ENCODE data around the gene LARGE2.

Gene LARGE2

GRCh38 chr11:45922425-45923082, at the start of gene LARGE2:
LARGE2 (plus strand) TSS chr11:45922656; CDS start chr11:45922883, 227 bp downstream.
- no peak for DNase-seq (ENCODE audit: low spot score)

- DNase-seq (ENCODE audit: low spot score), result no peak
Observed at GRCh38 chr11:45876401-45876800, 46.1 kb upstream of the LARGE2 start.

- DNase-seq (ENCODE audit: low spot score), result no peak
Observed at GRCh38 chr11:45877221-45877620, 45.2 kb upstream of the LARGE2 start.

- DNase-seq (ENCODE audit: low spot score), result no peak
Observed at GRCh38 chr11:45877845-45878244, 44.6 kb upstream of the LARGE2 start.

- no peak for DNase-seq (ENCODE audit: low spot score)
Observed at GRCh38 chr11:45879803-45880686, 42.4 kb upstream of the LARGE2 start.

GRCh38 chr11:45880772-45881570, 41.5 kb upstream of the LARGE2 start:
- DNase-seq (ENCODE audit: low spot score), result no peak

- DNase-seq (ENCODE audit: low spot score), result no peak
Observed at GRCh38 chr11:45881708-45882368, 40.6 kb upstream of the LARGE2 start.

GRCh38 chr11:45884596-45885185, 37.8 kb upstream of the LARGE2 start:
- no peak for DNase-seq (ENCODE audit: low spot score)

GRCh38 chr11:45885274-45885920, 37.1 kb upstream of the LARGE2 start, which contains the start of gene MAPK8IP1:
MAPK8IP1 (plus strand) TSS chr11:45885651; CDS start chr11:45885821, 170 bp downstream.
- peak; percentile 50 for DNase-seq (ENCODE audit: low spot score)

GRCh38 chr11:45885921-45886721, 36.3 kb upstream of the LARGE2 start:
- no peak for DNase-seq (ENCODE audit: low spot score)

- DNase-seq (ENCODE audit: low spot score), result no peak
Observed at GRCh38 chr11:45886816-45887520, 35.5 kb upstream of the LARGE2 start.

GRCh38 chr11:45887587-45887986, 34.9 kb upstream of the LARGE2 start:
- DNase-seq (ENCODE audit: low spot score), result no peak

- DNase-seq (ENCODE audit: low spot score), result no peak
Observed at GRCh38 chr11:45889555-45889954, 32.9 kb upstream of the LARGE2 start.

- DNase-seq (ENCODE audit: low spot score), result no peak
Observed at GRCh38 chr11:45889966-45890365, 32.5 kb upstream of the LARGE2 start.

GRCh38 chr11:45890886-45891550, 31.4 kb upstream of the LARGE2 start:
- no peak for DNase-seq (ENCODE audit: low spot score)

GRCh38 chr11:45892856-45893255, 29.6 kb upstream of the LARGE2 start:
- no peak for DNase-seq (ENCODE audit: low spot score)

- no peak for DNase-seq (ENCODE audit: low spot score)
Observed at GRCh38 chr11:45894555-45895247, 27.8 kb upstream of the LARGE2 start.

GRCh38 chr11:45895553-45896259, 26.8 kb upstream of the LARGE2 start:
- no peak for DNase-seq (ENCODE audit: low spot score)

All from CD4-positive, alpha-beta T cell treated with Interleukin-2 at 100 ng/mL for 4 hours (primary cell).